Measurements from ENCODE around the gene SPTBN2.
A peak's percentile ranks its signal among the peaks of the same experiment; 100 is the strongest.

SPTBN2 gene

GRCh38 chr11:66652651-66653050 lies 76.4 kb downstream of the SPTBN2 start:
- no peak overlapping the region for H3K4me2 ChIP-seq (ENCODE audit: insufficient read depth, low read length, poor library complexity, severe bottlenecking)

DNA sequence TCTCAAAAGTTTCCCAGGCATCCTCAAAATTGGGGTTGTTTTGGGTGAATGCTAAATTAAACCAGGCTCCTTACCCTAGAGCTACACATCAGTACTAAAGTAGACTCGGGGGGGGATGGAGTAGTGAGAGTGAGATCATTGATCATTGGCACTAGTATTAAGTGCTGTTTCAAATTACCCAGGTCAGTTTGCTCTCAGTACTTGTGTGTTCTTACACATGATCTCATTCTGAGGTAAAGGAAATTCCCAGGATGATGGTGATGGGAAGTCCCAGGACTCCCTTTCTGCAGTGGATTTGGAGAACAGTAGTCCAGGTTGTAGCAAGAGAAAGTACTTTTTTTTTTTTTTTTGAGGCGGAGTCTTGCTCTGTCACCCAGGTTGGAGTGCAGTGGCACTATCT lies 78.0 kb downstream of the SPTBN2 start:
- DNase-seq (ENCODE audit: low spot score) = no peak
- peaks cover 44 to 91% of the 10 kb centered on the region in 2 donors for H3K36me3 ChIP-seq (replicated peaks in 1 of 2; ENCODE audit: control insufficient read depth in 2 of 2, insufficient read depth in 2 of 2, low read length in 2 of 2)
- no peaks in the 10 kb centered on the region for H3K9me3 ChIP-seq (replicated peaks in 1 of 2; ENCODE audit: control insufficient read depth in 2 of 2, insufficient read depth in 1 of 2, low read depth in 1 of 2, low read length in 2 of 2)
- no peak overlapping the region for H2AK5ac ChIP-seq (ENCODE audit: low read depth, low read length)
- no peak overlapping the region for H3K14ac ChIP-seq (ENCODE audit: low read length)
- no CpG with 5 or more reads among the region's 2 CpGs for WGBS, 2 donors (ENCODE audit: extremely low coverage in 2 of 2, insufficient read length in 2 of 2, insufficient replicate concordance in 1 of 2)
- no peaks in the 10 kb centered on the region for H3K27me3 ChIP-seq (ENCODE audit: control insufficient read depth in 3 of 3, insufficient read depth in 3 of 3, low read depth in 1 of 3, low read length in 3 of 3)
- H2BK12ac ChIP-seq (ENCODE audit: low read length) = no peak overlapping the region
- no peak overlapping the region for H3K18ac ChIP-seq (ENCODE audit: low read length)
- H3K4me1 ChIP-seq (ENCODE audit: control insufficient read depth in 2 of 2, insufficient read depth in 1 of 2, low read depth in 1 of 2, low read length in 2 of 2) = no peaks in the 10 kb centered on the region
- H4K8ac ChIP-seq (ENCODE audit: low read depth, low read length) = no peak overlapping the region
- H2BK15ac ChIP-seq (ENCODE audit: low read length) = no peak overlapping the region
- H3K27ac ChIP-seq (replicated peaks; ENCODE audit: low read length) = peak overlapping the region; percentile 9
- H3K23ac ChIP-seq (ENCODE audit: low read depth, low read length, poor library complexity) = no peak overlapping the region
- no peak overlapping the region for H4K91ac ChIP-seq (ENCODE audit: low read depth, low read length, poor library complexity)
- no peak overlapping the region for H2AFZ ChIP-seq (ENCODE audit: low read length)
- H3K79me1 ChIP-seq (ENCODE audit: low read depth, low read length) = peaks cover 2% of the 10 kb centered on the region
- no peak overlapping the region for H2BK5ac ChIP-seq (ENCODE audit: low read length)
- no peak overlapping the region for H3K9ac ChIP-seq (ENCODE audit: low read depth, low read length, poor library complexity)
- H3K4ac ChIP-seq (ENCODE audit: low read length) = no peak overlapping the region
- H2BK120ac ChIP-seq (ENCODE audit: low read depth, low read length) = no peak overlapping the region
- H3K4me2 ChIP-seq (ENCODE audit: insufficient read depth, low read length, poor library complexity, severe bottlenecking) = no peak overlapping the region
- no peak overlapping the region for H3K4me3 ChIP-seq (ENCODE audit: low read length in 2 of 2)

More at GRCh38 chr11:66652651-66653050, 76.4 kb downstream of the SPTBN2 start:
- no CpG with 5 or more reads among the region's 7 CpGs for WGBS, 2 donors (ENCODE audit: extremely low coverage in 2 of 2, insufficient read length in 2 of 2, insufficient replicate concordance in 1 of 2)
- no peak overlapping the region for H2BK12ac ChIP-seq (ENCODE audit: low read length)
- no peak overlapping the region for H3K27ac ChIP-seq (replicated peaks; ENCODE audit: low read length)
- H2BK5ac ChIP-seq (ENCODE audit: low read length) = no peak overlapping the region
- H3K23ac ChIP-seq (ENCODE audit: low read depth, low read length, poor library complexity) = no peak overlapping the region
- H3K9me3 ChIP-seq (replicated peaks in 1 of 2; ENCODE audit: control insufficient read depth in 2 of 2, insufficient read depth in 1 of 2, low read depth in 1 of 2, low read length in 2 of 2) = no peaks in the 10 kb centered on the region
- no peak overlapping the region for H2AFZ ChIP-seq (ENCODE audit: low read length)
- peaks cover 31 to 90% of the 10 kb centered on the region in 2 donors for H3K36me3 ChIP-seq (replicated peaks in 1 of 2; ENCODE audit: control insufficient read depth in 2 of 2, insufficient read depth in 2 of 2, low read length in 2 of 2)
- no peaks in the 10 kb centered on the region for H3K27me3 ChIP-seq (ENCODE audit: control insufficient read depth in 3 of 3, insufficient read depth in 3 of 3, low read depth in 1 of 3, low read length in 3 of 3)
- no peak overlapping the region for H2BK15ac ChIP-seq (ENCODE audit: low read length)
- no peak overlapping the region for H3K14ac ChIP-seq (ENCODE audit: low read length)
- no peak overlapping the region for H3K4me3 ChIP-seq (ENCODE audit: low read length in 2 of 2)
- H3K4me1 ChIP-seq (ENCODE audit: control insufficient read depth in 2 of 2, insufficient read depth in 1 of 2, low read depth in 1 of 2, low read length in 2 of 2) = no peaks in the 10 kb centered on the region
- no peak overlapping the region for H2AK5ac ChIP-seq (ENCODE audit: low read depth, low read length)
- H4K8ac ChIP-seq (ENCODE audit: low read depth, low read length) = no peak overlapping the region
- H3K18ac ChIP-seq (ENCODE audit: low read length) = no peak overlapping the region
- H3K79me1 ChIP-seq (ENCODE audit: low read depth, low read length) = peaks cover 2% of the 10 kb centered on the region
- DNase-seq (ENCODE audit: low spot score) = no peak
- H3K4ac ChIP-seq (ENCODE audit: low read length) = no peak overlapping the region
- H4K91ac ChIP-seq (ENCODE audit: low read depth, low read length, poor library complexity) = no peak overlapping the region
- H3K9ac ChIP-seq (ENCODE audit: low read depth, low read length, poor library complexity) = no peak overlapping the region
- H2BK120ac ChIP-seq (ENCODE audit: low read depth, low read length) = no peak overlapping the region

GRCh38 chr11:66649903-66650302 lies 79.1 kb downstream of the SPTBN2 start:
- no peak for DNase-seq (ENCODE audit: low spot score)
- no peak overlapping the region for H3K14ac ChIP-seq (ENCODE audit: low read length)
- no peak overlapping the region for H2BK120ac ChIP-seq (ENCODE audit: low read depth, low read length)
- no peak overlapping the region for H4K91ac ChIP-seq (ENCODE audit: low read depth, low read length, poor library complexity)
- H3K27me3 ChIP-seq (ENCODE audit: control insufficient read depth in 3 of 3, insufficient read depth in 3 of 3, low read depth in 1 of 3, low read length in 3 of 3) = no peaks in the 10 kb centered on the region
- no peak overlapping the region for H2AK5ac ChIP-seq (ENCODE audit: low read depth, low read length)
- no peak overlapping the region for H3K23ac ChIP-seq (ENCODE audit: low read depth, low read length, poor library complexity)
- no peak overlapping the region for H2AFZ ChIP-seq (ENCODE audit: low read length)
- H2BK15ac ChIP-seq (ENCODE audit: low read length) = no peak overlapping the region
- H3K4me1 ChIP-seq (ENCODE audit: control insufficient read depth in 2 of 2, insufficient read depth in 1 of 2, low read depth in 1 of 2, low read length in 2 of 2) = no peaks in the 10 kb centered on the region
- H3K4ac ChIP-seq (ENCODE audit: low read length) = no peak overlapping the region
- no peaks in the 10 kb centered on the region for H3K9me3 ChIP-seq (replicated peaks in 1 of 2; ENCODE audit: control insufficient read depth in 2 of 2, insufficient read depth in 1 of 2, low read depth in 1 of 2, low read length in 2 of 2)
- H3K27ac ChIP-seq (replicated peaks; ENCODE audit: low read length) = no peak overlapping the region
- peaks cover 2% of the 10 kb centered on the region for H3K79me1 ChIP-seq (ENCODE audit: low read depth, low read length)
- no peak overlapping the region for H3K4me3 ChIP-seq (ENCODE audit: low read length in 2 of 2)
- WGBS, 2 donors (ENCODE audit: extremely low coverage in 2 of 2, insufficient read length in 2 of 2, insufficient replicate concordance in 1 of 2) = no CpG with 5 or more reads among the region's 5 CpGs
- no peak overlapping the region for H2BK12ac ChIP-seq (ENCODE audit: low read length)
- no peak overlapping the region for H3K18ac ChIP-seq (ENCODE audit: low read length)
- H3K9ac ChIP-seq (ENCODE audit: low read depth, low read length, poor library complexity) = no peak overlapping the region
- H3K36me3 ChIP-seq (replicated peaks in 1 of 2; ENCODE audit: control insufficient read depth in 2 of 2, insufficient read depth in 2 of 2, low read length in 2 of 2) = peaks cover 52 to 93% of the 10 kb centered on the region in 2 donors
- no peak overlapping the region for H4K8ac ChIP-seq (ENCODE audit: low read depth, low read length)
- H3K4me2 ChIP-seq (ENCODE audit: insufficient read depth, low read length, poor library complexity, severe bottlenecking) = no peak overlapping the region
- no peak overlapping the region for H2BK5ac ChIP-seq (ENCODE audit: low read length)

DNA sequence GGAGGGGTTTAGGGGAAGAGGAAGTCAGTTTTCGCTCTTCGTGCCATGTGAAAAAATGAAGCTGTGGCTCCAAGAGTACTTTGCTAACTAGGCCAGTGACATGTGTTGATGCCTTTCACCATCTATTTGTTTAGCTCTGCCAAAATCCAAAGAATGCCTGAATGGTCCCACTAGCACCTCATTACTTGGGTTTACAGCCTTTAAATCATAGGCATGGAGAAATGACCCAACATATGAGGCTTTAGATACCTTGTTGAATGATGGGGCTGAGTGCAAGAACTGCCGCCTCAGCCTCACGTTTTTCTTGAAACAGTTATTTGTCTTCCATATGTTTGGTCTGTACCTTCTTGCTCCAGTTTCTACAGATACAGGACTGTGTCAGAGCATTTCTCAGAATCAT lies 82.2 kb downstream of the SPTBN2 start:
- H3K9me3 ChIP-seq (replicated peaks in 1 of 2; ENCODE audit: control insufficient read depth in 2 of 2, insufficient read depth in 1 of 2, low read depth in 1 of 2, low read length in 2 of 2) = no peaks in the 10 kb centered on the region
- no peak overlapping the region for H3K27ac ChIP-seq (replicated peaks; ENCODE audit: low read length)
- no peak overlapping the region for H2BK12ac ChIP-seq (ENCODE audit: low read length)
- no peak for DNase-seq (ENCODE audit: low spot score)
- H3K4me2 ChIP-seq (ENCODE audit: insufficient read depth, low read length, poor library complexity, severe bottlenecking) = no peak overlapping the region
- no peak overlapping the region for H4K8ac ChIP-seq (ENCODE audit: low read depth, low read length)
- H3K18ac ChIP-seq (ENCODE audit: low read length) = no peak overlapping the region
- H2BK5ac ChIP-seq (ENCODE audit: low read length) = no peak overlapping the region
- no peak overlapping the region for H3K4ac ChIP-seq (ENCODE audit: low read length)
- no peak overlapping the region for H3K9ac ChIP-seq (ENCODE audit: low read depth, low read length, poor library complexity)
- H2BK15ac ChIP-seq (ENCODE audit: low read length) = no peak overlapping the region
- no peak overlapping the region for H2AFZ ChIP-seq (ENCODE audit: low read length)
- no peak overlapping the region for H3K14ac ChIP-seq (ENCODE audit: low read length)
- H4K91ac ChIP-seq (ENCODE audit: low read depth, low read length, poor library complexity) = no peak overlapping the region
- peaks cover 60 to 97% of the 10 kb centered on the region in 2 donors for H3K36me3 ChIP-seq (replicated peaks in 1 of 2; ENCODE audit: control insufficient read depth in 2 of 2, insufficient read depth in 2 of 2, low read length in 2 of 2)
- WGBS, 2 donors (ENCODE audit: extremely low coverage in 2 of 2, insufficient read length in 2 of 2, insufficient replicate concordance in 1 of 2) = no CpG with 5 or more reads among the region's 4 CpGs
- H2BK120ac ChIP-seq (ENCODE audit: low read depth, low read length) = no peak overlapping the region
- H3K4me1 ChIP-seq (ENCODE audit: control insufficient read depth in 2 of 2, insufficient read depth in 1 of 2, low read depth in 1 of 2, low read length in 2 of 2) = peaks cover 5% of the 10 kb centered on the region in 2 donors
- H3K79me1 ChIP-seq (ENCODE audit: low read depth, low read length) = peaks cover 8% of the 10 kb centered on the region
- H3K4me3 ChIP-seq (ENCODE audit: low read length in 2 of 2) = no peak overlapping the region
- H3K23ac ChIP-seq (ENCODE audit: low read depth, low read length, poor library complexity) = no peak overlapping the region
- H3K27me3 ChIP-seq (ENCODE audit: control insufficient read depth in 3 of 3, insufficient read depth in 3 of 3, low read depth in 1 of 3, low read length in 3 of 3) = no peaks in the 10 kb centered on the region
- no peak overlapping the region for H2AK5ac ChIP-seq (ENCODE audit: low read depth, low read length)

Measured in neuronal stem cell (in vitro differentiated cells).